Smooth muscle cell (in vitro differentiated cells): ENCODE results near the gene PKNOX2. TPM values are rescaled to one million over a fixed set of nuclear protein-coding genes. Genes with fewer than 3 reads are reported as not detected.

ENCODE experiments used
- DNase-seq: peaks from one replicate; lab custom pipeline; 2025; ENCODE audit not compliant: unreplicated experiment; lab: John Stamatoyannopoulos, UW
- H2AFZ ChIP-seq: fragments of 200-600 bp; sonication (generic); 2 replicates; pipeline ENCODE4 v1.6.0; 2016; ENCODE audit warnings: antibody characterized with exemption, low read depth, mild to moderate bottlenecking
- H3F3A ChIP-seq: fragments of 200-600 bp; sonication (generic); 2 replicates; pipeline ENCODE4 v1.6.0; 2017; ENCODE audit warnings: antibody characterized with exemption, low read depth
- H3K27ac ChIP-seq: fragments of 200-600 bp; sonication (generic); 2 replicates; pipeline ENCODE4 v1.5.1; 2016; ENCODE audit warnings: low read depth, mild to moderate bottlenecking
- H3K27me3 ChIP-seq: fragments of 200-600 bp; sonication (generic); 2 replicates; pipeline ENCODE4 v1.6.1; 2016; ENCODE audit warnings: low read depth, mild to moderate bottlenecking
- H3K36me3 ChIP-seq: fragments of 200-600 bp; sonication (generic); 2 replicates; pipeline ENCODE4 v1.5.1; 2016; ENCODE audit warnings: low read depth
- H3K4me1 ChIP-seq: fragments of 200-600 bp; sonication (generic); 2 replicates; pipeline ENCODE4 v1.5.1; 2016; ENCODE audit warnings: low read depth
- H3K4me2 ChIP-seq: fragments of 200-600 bp; sonication (generic); 2 replicates; pipeline ENCODE4 v1.6.0; 2016; ENCODE audit warnings: mild to moderate bottlenecking
- H3K4me3 ChIP-seq: fragments of 200-600 bp; sonication (generic); 2 replicates; pipeline ENCODE4 v1.5.1; 2016; ENCODE audit warnings: mild to moderate bottlenecking
- H3K79me2 ChIP-seq: fragments of 200-600 bp; sonication (generic); 2 replicates; pipeline ENCODE4 v1.6.0; 2016; ENCODE audit warnings: low read depth, mild to moderate bottlenecking
- H3K9ac ChIP-seq: fragments of 200-600 bp; sonication (generic); 2 replicates; pipeline ENCODE4 v1.6.0; 2016; ENCODE audit warnings: low read depth
- H3K9me3 ChIP-seq: fragments of 200-600 bp; sonication (generic); replicated peaks from 2 replicates; pipeline ENCODE4 v1.5.1; 2016; ENCODE audit warnings: low read depth
- H4K20me1 ChIP-seq: fragments of 200-600 bp; sonication (generic); 2 replicates; pipeline ENCODE4 v1.6.0; 2016; ENCODE audit warnings: low read depth
- CTCF ChIP-seq: fragments of 200-600 bp; sonication (generic); IDR thresholded peaks from 2 replicates; pipeline ENCODE4 v1.5.1; 2017; ENCODE audit warnings: borderline replicate concordance, mild to moderate bottlenecking, antibody characterized with exemption; ENCODE audit not compliant: insufficient read depth, poor library complexity, severe bottlenecking
- WGBS: methylation state at CpG from one replicate; pipeline ENCODE4 v1.1.7; 2016; ENCODE audit warnings: low lambda C conversion rate; 5-methylcytosine and 5-hydroxymethylcytosine counted together
- polyA plus RNA-seq: library from polyadenylated mRNA; unstranded; fragments of >200 nt; fragmentation: Nextera tagmentation; extraction: Ambion mirVana; gene quantifications from 2 replicates; pipeline ENCODE4 v1.2.1, GENCODE V29; 2016
- total RNA-seq: library from RNA; depleted of rRNA; stranded (reverse); fragments of >200 nt; gene quantifications from 2 replicates; pipeline ENCODE4 v1.2.3, GENCODE V29; 2014

Gene PKNOX2
- total and polyA plus RNA-seq, 2 experiments from 2014 or later: 7.2 to 7.9 TPM

DNA sequence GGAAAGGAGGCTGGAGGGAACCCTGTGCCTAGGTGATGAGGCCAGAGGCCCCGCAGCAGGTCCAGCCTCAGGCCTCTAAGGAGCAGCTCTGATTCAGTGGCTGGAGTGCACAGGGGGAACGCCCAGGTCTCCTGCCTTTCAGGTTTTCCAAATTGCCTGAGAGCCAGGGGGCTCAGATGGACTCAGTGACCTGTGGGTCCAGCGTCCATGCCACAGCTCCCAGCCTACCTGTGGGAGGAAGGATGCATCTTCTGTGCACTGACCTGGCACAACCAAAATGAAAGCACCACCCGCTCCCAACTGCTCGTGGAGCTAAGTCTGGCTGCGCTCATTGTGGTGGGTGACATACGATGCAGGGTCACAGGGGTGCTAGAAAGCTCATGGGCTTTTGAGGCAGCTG is 248.7 kb downstream of the PKNOX2 start:
- Histone ChIP-seq H3K4me2 (no peak overlapping the region), H3F3A (no peaks in the 10 kb centered on the region), H3K9me3 (no peaks in the 10 kb centered on the region), H3K4me1 (peaks cover 2% of the 10 kb centered on the region), H3K36me3 (no peaks in the 10 kb centered on the region), H2AFZ (no peak overlapping the region), H3K27ac (no peak overlapping the region), H3K9ac (no peak overlapping the region), H3K4me3 (no peak overlapping the region), H3K27me3 (no peaks in the 10 kb centered on the region), H3K79me2 (no peaks in the 10 kb centered on the region), H4K20me1 (no peaks in the 10 kb centered on the region)
- no peak for DNase-seq
- 97% methylated on average over 7 of the region's 7 CpGs for WGBS
- no peak for TF ChIP-seq CTCF

DNA sequence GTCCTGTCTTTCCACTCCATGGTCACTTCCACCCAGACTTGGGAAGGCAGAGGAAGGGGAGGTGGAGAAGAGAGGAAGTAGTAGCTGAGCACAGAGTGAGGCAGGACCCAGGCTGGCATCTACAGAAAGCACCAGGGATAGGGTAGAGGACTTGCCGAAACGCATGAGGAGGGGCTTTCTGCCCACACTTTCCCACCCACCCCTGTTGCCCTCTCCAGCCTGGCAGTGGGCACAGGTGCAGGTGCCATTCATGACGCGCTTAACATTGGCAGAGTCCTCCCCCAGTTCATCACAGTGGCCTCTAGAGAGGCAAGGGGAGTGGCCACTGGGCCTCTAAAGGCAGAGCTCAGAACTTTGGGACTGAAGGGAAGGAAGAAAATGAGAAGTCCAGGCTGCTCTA is 249.6 kb downstream of the PKNOX2 start:
- Histone ChIP-seq H4K20me1 (no peaks in the 10 kb centered on the region), H2AFZ (no peak overlapping the region), H3K4me2 (no peak overlapping the region), H3K9ac (no peak overlapping the region), H3K27ac (no peak overlapping the region), H3K9me3 (no peaks in the 10 kb centered on the region), H3K79me2 (no peaks in the 10 kb centered on the region), H3F3A (no peaks in the 10 kb centered on the region), H3K4me3 (no peak overlapping the region), H3K27me3 (no peaks in the 10 kb centered on the region), H3K4me1 (peaks cover 11% of the 10 kb centered on the region), H3K36me3 (no peaks in the 10 kb centered on the region)
- TF ChIP-seq CTCF: no peak
- DNase-seq: no peak
- 97% methylated on average over 4 of the region's 4 CpGs for WGBS

DNA sequence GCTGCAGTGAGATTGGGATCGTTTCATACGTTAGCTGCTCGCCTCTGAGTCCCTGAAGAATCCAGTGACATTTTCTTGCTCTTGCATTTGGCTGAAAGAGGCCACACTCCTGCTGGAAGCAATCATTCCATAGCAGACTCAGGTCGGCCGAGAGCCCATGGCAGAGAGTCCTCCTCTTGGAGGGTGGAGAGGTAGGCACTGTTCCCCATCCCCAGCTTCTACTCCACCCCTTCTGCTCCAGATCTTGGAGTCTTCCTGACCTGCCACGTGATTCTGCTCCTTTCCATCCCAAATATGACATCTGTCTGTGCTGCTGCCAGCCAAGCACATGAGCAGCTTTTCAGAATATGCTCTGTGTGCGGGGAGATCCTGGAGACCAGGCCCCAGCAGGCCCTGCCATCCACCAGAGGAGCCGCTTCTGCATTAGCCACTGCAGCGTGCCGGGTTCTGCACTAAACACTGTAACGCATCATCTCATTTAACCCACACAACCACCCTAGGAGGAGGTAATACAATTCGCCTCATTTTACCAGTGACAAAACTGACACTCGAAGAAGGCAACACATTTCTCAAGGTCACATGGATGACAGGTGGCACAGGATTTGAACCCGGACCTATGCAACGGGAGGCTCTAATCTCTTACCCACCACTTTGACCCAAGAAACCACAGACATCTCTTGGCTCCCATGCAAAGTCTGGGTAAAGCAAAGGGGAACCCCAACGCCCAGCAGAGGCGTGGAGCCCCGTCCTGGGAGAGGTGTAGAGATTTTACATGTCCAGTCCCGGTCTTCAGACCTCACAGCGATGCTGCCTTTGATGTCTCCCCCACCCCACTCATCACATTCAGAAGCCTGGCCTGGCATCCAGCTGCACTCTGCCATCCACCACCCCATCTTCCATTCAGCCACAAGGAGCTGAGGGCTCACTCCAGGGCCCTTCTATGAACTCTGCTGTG is 252.7 kb downstream of the PKNOX2 start:
- no peak overlapping the region for H2AFZ ChIP-seq
- no peaks in the 10 kb centered on the region for H3K9me3 ChIP-seq
- no peaks in the 10 kb centered on the region for H3K36me3 ChIP-seq
- TF ChIP-seq CTCF: no peak
- H4K20me1 ChIP-seq: no peaks in the 10 kb centered on the region
- H3K4me2 ChIP-seq: no peak overlapping the region
- H3K27me3 ChIP-seq: no peaks in the 10 kb centered on the region
- no peaks in the 10 kb centered on the region for H3F3A ChIP-seq
- H3K27ac ChIP-seq: no peak overlapping the region
- DNase-seq: no peak
- no peak overlapping the region for H3K4me3 ChIP-seq
- WGBS: 80% methylated on average over 20 of the region's 20 CpGs
- no peak overlapping the region for H3K9ac ChIP-seq
- no peaks in the 10 kb centered on the region for H3K79me2 ChIP-seq
- peaks cover 12% of the 10 kb centered on the region for H3K4me1 ChIP-seq
